Ovary (tissue), 9 donors: ENCODE results near the gene TBC1D8. TPM values are rescaled to one million over a fixed set of nuclear protein-coding genes. Genes with fewer than 3 reads are reported as not detected.

ENCODE experiments used
- DNase-seq, 5 donors: peaks; one replicate each; pipeline ENCODE4 v3.0.0-alpha.2; 2019 to 2020
- H3K27ac ChIP-seq, 2 donors: fragments of 200-600 bp; one replicate each; pipeline versions ENCODE4 v1.5.1 to v1.8.0; 2019 to 2022
- H3K27me3 ChIP-seq: fragments of 200-600 bp; one replicate; pipeline ENCODE4 v1.8.0; 2022
- H3K36me3 ChIP-seq: fragments of 200-600 bp; sonication (generic); one replicate; pipeline ENCODE4 v1.5.1; 2019
- H3K4me1 ChIP-seq: one replicate; pipeline ENCODE4 v1.8.1; 2013; ENCODE audit warnings: mild to moderate bottlenecking, moderate library complexity; ENCODE audit not compliant: insufficient read depth
- H3K4me3 ChIP-seq: fragments of 200-600 bp; sonication (generic); one replicate; pipeline ENCODE4 v1.5.1; 2017
- H3K9me3 ChIP-seq, 2 donors: fragments of 200-600 bp in 1 of 2; sonication (generic) in 1 of 2; one replicate each; pipeline versions ENCODE4 v1.5.1 to v1.8.1; 2013 to 2019; ENCODE audit warnings: mild to moderate bottlenecking in 1 of 2, moderate library complexity in 1 of 2
- CTCF ChIP-seq, 3 donors: fragments of 450-650 bp in 2 of 3; fragments of 200-600 bp in 1 of 3; IDR thresholded peaks; one replicate each; pipeline versions ENCODE4 v1.5.1 to v1.8.0; 2016 to 2022; ENCODE audit warnings: antibody characterized with exemption in 3 of 3, mild to moderate bottlenecking in 1 of 3
- EP300 ChIP-seq: sonication (generic); formaldehyde crosslinking; IDR thresholded peaks from one replicate; pipeline ENCODE4 v1.6.1; 2017; ENCODE audit warnings: antibody characterized with exemption
- POLR2A ChIP-seq: fragments of 450-650 bp; IDR thresholded peaks from one replicate; pipeline ENCODE4 v1.6.1; 2017; ENCODE audit warnings: antibody characterized with exemption, mild to moderate bottlenecking, moderate library complexity
- WGBS, 3 donors: extraction: QIAGEN DNeasy Blood & Tissue Kit in 1 of 3; methylation state at CpG; one replicate each; pipeline versions ENCODE4 v1.1.5 to v1.1.7; 2013 to 2017; 5-methylcytosine and 5-hydroxymethylcytosine counted together
- intact Hi-C, 4 donors: fragments of 100-400 bp; cut with DNase I; formaldehyde crosslinking; loops; one replicate each; pipeline versions ENCODE4 v1.11.0 to v1.15.1; 2022 to 2023
- polyA plus RNA-seq, 2 donors: library from polyadenylated mRNA; stranded (reverse); fragments of 200-250 nt in 1 of 2; fragments of 350-450 nt in 1 of 2; fragmentation: Illumina TruSeq in 1 of 2; extraction: RNeasy Lipid Tissue Mini Kit (QIAGEN cat#74804) in 1 of 2; gene quantifications; one replicate each; pipeline ENCODE4 v1.2.3, GENCODE V29; 2013 to 2014
- total RNA-seq, 7 donors: library from RNA; depleted of rRNA in 2 of 7; stranded (reverse); fragments of >200 nt in 2 of 7; fragmentation: NEBNext Ultra II Directional in 3 of 7; extraction: Animal tissue kit (Norgen Biotek cat#: 25700) in 3 of 7; gene quantifications; one replicate each; pipeline versions ENCODE4 v1.1.0 to v1.2.4, GENCODE V29; 2016 to 2023
- donor health status: DM: no; HTN: no; CAD: no; lungs with moderate emphysema.
- donor health status: DM: no; HTN: no; CAD: no.
- donor health status: Bipolar disorder and iron deficiency.
- donor health status: DM: yes; HTN: yes; CAD: no.
- donor health status: DM: no; HTN: no; CAD: no.
- donor health status: DM: yes; HTN: yes; CAD: no.

TBC1D8 gene
- total and polyA plus RNA-seq, 9 donors: 10.8 to 44.6 (median 15.6) TPM

GRCh38 chr2:101197215-101197745 is 46.1 kb upstream of the TBC1D8 start:
- no peaks in the 10 kb centered on the region for H3K4me1 ChIP-seq
- no peaks in the 10 kb centered on the region for H3K27me3 ChIP-seq
- TF ChIP-seq CTCF (IDR thresholded peaks at IDR 0.05) (no peak), POLR2A (no peak), EP300 (no peak)
- H3K36me3 ChIP-seq: no peaks in the 10 kb centered on the region
- no peak for DNase-seq
- H3K27ac ChIP-seq: no peak overlapping the region
- 42 to 56% (median 48%) methylated on average over 1 of the region's 1 CpG for WGBS, 3 donors
- H3K4me3 ChIP-seq: no peak overlapping the region
- no peaks in the 10 kb centered on the region for H3K9me3 ChIP-seq
- intact Hi-C loops: loop anchor here in 2 of 4 donors (10.0 kb wide), 1 partner anchor 162 kb away; no protein-coding TSS in a partner anchor

- H3K27ac ChIP-seq: no peak overlapping the region
- H3K36me3 ChIP-seq: no peaks in the 10 kb centered on the region
- no peaks in the 10 kb centered on the region for H3K27me3 ChIP-seq
- WGBS, 3 donors: 83 to 89% (median 86%) methylated on average over 9 of the region's 9 CpGs
- TF ChIP-seq EP300: no peak
- no peak for TF ChIP-seq CTCF (IDR thresholded peaks at IDR 0.05)
- no peak for TF ChIP-seq POLR2A
- intact Hi-C loops: loop anchor here in 2 of 4 donors (10.0 kb wide), 1 partner anchor 161 kb away; no protein-coding TSS in a partner anchor
- H3K9me3 ChIP-seq: no peaks in the 10 kb centered on the region
- no peaks in the 10 kb centered on the region for H3K4me1 ChIP-seq
- DNase-seq: no peak
- H3K4me3 ChIP-seq: no peak overlapping the region
These were observed 44.9 kb upstream of the TBC1D8 start for GRCh38 chr2:101195871-101196661.

- no peak for DNase-seq
- Histone ChIP-seq H3K4me3 (no peak overlapping the region), H3K27me3 (no peaks in the 10 kb centered on the region), H3K36me3 (no peaks in the 10 kb centered on the region), H3K4me1 (no peaks in the 10 kb centered on the region), H3K27ac (no peak overlapping the region), H3K9me3 (no peaks in the 10 kb centered on the region)
- WGBS, 3 donors: 89 to 92% (median 91%) methylated on average over 11 of the region's 11 CpGs
- TF ChIP-seq EP300: no peak
- TF ChIP-seq POLR2A: no peak
- TF ChIP-seq CTCF (IDR thresholded peaks at IDR 0.05): no peak
- intact Hi-C loops: loop anchor here in 2 of 4 donors (10.0 kb wide), 1 partner anchor 158 kb away; no protein-coding TSS in a partner anchor
These were observed 41.9 kb upstream of the TBC1D8 start for GRCh38 chr2:101193033-101193626.

GRCh38 chr2:101190747-101191516 is 39.8 kb upstream of the TBC1D8 start:
- no peak for DNase-seq
- intact Hi-C loops: loop anchor here in 2 of 4 donors (10.0 kb wide), 1 partner anchor 156 kb away; no protein-coding TSS in a partner anchor
- no peak overlapping the region for H3K4me3 ChIP-seq
- H3K27me3 ChIP-seq: no peaks in the 10 kb centered on the region
- TF ChIP-seq EP300 (no peak), CTCF (IDR thresholded peaks at IDR 0.05) (no peak), POLR2A (no peak)
- H3K27ac ChIP-seq: no peak overlapping the region
- no peaks in the 10 kb centered on the region for H3K4me1 ChIP-seq
- WGBS, 3 donors: 40 to 52% (median 50%) methylated on average over 9 of the region's 9 CpGs
- no peaks in the 10 kb centered on the region for H3K36me3 ChIP-seq
- no peaks in the 10 kb centered on the region for H3K9me3 ChIP-seq
